GM18502 (cell line): ENCODE results near the gene AIF1L.
"Not testable (repeated sequence)": the region's sequence is repeated elsewhere in the genome, so short reads cannot be mapped to it uniquely, and the experiment has no call there.

Source experiments
- ATAC-seq: cut with Tn5 transposase; IDR thresholded peaks from one replicate; pipeline ENCODE4 v1.9.1; 2021; ENCODE audit warnings: mild to moderate bottlenecking; ENCODE audit not compliant: unreplicated experiment, poor library complexity

The AIF1L gene

DNA sequence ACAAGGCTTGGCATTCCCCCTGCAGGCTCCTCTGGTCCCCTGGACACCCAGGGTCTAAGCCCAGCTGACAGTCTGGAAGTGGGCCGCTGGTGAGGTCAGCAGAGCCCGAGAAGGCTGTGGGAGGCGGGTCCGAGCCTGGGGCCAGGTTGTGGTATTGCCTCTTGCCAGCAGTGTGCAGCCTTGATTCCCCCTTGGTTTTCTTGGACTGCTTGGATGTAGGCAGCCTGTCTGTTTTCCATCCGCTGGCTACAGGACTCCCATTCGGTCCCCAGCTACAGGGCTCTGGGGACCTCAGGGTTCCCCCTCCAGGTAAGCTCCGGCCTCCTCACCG lies 1.6 kb downstream of the AIF1L start:
- no peak for ATAC-seq

DNA sequence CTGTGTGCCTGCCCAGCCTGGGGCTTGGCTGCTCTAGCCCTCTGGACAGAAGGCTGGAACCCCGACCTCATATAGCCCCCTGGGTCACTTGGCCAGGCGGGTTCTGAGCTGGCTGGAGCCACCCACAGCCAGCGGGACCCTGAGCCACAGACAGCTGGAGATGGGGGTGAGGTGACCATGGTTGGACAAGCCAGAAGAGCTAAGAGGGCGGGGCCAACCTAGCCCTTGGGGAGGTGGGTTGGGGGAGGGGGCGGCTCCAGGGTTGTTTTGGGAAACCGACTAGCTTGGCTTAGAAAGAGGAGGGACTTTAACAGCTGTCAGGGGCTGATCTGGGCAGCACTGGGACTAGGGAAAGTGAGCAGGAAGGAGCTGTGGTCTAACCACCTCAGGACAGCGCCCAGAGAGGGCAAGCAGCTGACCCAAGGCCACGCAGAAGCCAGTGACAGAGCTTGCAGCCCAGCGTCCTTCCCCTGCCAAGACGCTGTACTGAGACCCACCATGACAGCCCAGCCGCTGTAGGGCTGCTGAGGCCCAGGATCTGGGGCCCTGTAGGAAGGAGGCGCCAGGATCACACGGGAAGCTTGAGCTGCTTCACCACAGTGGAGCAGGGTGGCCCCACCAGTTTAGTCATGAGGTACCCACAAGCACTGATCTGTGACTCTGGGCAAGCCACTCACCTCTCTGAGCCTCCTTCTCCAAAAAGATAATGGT lies 2.2 kb downstream of the AIF1L start:
- ATAC-seq = no peak

DNA sequence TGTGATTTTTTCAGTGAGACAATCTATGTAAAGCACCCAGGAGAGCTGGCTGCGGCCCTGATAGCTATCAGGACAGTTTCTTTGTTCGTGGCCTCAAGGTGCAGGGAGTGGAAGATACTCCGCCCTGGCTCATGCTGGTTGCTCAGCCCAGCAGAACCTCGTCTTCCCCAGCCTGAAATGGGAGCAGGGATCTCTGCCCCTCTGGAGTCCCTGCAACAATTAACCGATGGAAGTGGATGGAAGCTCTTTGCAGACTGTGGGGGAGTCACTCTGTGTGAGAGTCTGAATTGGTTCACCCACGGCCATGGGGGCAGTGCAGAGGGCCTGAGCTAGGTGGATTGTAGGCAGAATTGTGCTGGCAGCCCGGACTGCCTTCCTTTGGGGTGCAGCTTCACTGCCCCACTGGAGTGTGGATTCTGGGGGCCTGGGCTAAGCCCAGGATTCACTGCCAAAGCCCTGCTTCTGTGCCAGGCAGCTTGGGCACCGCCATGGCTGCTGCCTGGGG lies 2.8 kb downstream of the AIF1L start:
- no peak for ATAC-seq

- ATAC-seq = not testable (repeated sequence)
Measured at GRCh38 chr9:131099845-131100244, 3.5 kb downstream of the AIF1L start.

- no peak for ATAC-seq
Measured at GRCh38 chr9:131100445-131100844, 4.1 kb downstream of the AIF1L start.

DNA sequence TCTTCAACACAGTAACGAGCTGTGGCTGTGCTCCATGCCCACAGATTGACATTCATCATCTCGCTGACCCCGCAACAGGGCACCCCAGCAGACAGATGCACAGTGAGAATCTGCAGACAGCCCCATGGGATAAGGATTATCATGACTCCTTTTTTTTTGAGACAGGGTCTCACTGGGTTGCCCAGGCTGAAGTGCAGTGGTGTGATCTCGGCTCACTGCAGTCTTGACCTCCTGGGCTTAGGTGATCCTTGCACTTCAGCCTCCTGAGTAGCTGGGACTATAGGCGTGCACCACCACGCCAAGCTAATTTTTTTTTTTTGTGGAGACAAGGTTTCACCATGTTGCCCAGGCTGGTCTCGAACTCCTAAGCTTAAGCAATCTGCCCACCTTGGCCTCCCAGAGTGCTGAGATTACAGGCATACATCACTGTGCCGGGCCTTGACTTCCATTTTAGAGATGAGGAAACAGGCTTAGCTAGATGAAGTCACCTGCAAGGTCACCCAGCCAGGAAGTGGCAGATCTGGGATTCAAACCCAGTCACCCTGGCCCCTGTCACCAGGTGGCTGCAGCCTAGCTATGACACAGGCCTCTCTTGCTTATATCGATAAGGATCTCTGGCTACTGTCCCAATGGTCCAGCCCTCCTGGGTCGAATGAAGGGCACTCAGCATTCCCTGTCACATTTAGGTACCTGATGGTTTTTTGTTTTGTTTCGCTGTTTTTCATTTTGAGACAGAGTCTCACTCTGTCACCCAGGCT lies 5.1 kb downstream of the AIF1L start:
- ATAC-seq = no peak

DNA sequence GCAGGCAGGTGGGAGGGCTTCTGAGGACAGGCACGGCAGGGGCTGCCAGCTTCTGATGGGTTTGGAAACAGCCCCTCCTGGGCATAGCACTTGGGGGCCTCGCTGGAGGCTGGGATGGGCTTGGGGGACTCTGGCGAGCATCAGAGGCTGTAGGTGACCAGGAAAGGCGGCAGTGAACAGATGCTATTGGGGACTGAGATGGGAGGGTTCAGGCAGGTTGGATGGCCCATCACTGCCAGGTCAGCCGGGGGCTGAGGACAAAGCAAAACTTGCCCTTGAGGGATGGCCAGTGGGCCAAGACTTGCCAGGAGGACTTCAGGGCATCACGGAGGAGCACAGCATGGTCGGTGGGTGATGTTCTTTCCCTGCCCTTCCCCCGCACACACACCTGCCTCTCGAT lies 6.7 kb downstream of the AIF1L start:
- no peak for ATAC-seq

GRCh38 chr9:131103535-131103934 lies 7.2 kb downstream of the AIF1L start:
- ATAC-seq = no peak

DNA sequence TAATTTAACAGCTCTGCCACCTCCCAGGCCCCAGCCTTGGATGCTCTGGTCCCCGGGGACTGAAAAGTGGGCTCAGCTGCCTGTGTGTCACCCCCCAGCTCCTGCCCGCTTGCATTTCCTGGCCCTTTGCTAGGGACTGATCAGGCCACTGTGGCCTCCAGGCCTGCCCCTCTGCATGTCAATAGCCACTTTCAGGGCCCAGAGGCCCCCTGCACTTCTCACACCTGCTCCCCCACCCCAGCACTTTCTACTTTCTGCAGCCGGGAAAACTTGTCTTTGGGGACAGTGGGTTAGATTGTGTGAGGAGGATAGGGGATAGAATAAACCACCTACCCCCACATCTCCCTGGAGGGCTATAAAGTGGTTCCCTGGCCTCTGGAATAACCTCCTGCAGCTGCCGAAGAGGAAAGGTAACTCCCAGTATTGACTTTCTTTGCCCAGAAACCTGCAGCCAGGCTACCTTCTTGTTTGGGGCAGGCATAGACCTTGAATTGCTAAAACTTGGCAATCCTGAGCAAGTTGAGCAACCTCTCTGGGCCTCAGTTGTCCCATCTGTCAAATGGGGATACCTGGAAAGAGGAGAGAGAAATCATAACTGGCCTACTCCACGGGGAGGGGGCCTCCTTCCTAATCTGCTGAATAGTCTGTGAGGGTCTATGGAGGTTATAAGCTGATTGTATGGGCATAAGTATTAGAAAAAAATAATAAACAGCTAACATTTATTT lies 7.8 kb downstream of the AIF1L start:
- ATAC-seq = no peak

DNA sequence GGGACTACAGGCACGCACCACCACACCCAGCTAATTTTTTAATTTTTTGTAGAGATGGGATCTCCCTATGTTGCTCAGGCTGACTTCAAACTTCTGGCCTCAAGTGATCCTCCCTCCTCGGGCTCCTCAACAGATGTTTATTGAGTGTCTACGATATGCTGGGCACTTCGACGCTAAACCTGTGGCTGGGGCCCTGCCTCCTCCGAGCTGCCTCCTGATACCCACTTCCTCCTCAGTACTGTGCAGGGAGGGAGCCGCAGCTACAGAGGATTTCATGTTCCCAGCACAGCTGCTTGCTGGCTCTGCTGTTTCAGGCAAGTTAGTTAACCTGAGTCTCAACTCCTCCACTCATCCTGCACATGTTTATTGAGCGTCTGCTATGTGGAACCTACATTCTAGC lies 9.6 kb downstream of the AIF1L start:
- ATAC-seq = no peak

- ATAC-seq = no peak
Measured at GRCh38 chr9:131107760-131108159, 11.4 kb downstream of the AIF1L start.

- no peak for ATAC-seq
Measured at GRCh38 chr9:131111186-131111853, 15.0 kb downstream of the AIF1L start.

DNA sequence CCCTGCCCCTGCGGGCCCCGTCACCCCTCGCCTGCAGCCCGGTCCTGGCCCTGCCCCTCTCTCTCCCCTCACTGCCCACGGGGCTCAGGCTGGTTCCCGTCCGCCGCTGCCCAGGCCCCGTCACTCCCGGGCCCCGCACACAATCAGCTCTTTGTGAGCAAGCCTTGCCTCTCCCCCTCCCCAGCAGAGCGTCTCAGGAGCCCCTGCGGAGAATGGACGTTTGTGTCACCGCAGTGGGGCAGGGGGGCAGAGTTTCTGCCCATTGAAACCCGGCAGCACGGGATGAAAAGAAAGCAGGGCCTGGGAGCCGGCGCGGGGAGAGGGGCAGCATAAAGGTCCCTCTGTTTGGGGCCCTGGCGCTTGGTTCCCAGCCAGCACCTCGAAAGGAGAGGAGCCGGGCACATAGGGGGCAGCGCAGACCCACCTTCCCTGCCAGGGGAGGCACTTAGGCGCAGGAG lies 15.6 kb downstream of the AIF1L start:
- ATAC-seq = no peak

GRCh38 chr9:131112374-131113154 lies 16.2 kb downstream of the AIF1L start:
- ATAC-seq = no peak

- ATAC-seq = no peak
Measured at GRCh38 chr9:131113655-131114054, 17.3 kb downstream of the AIF1L start.

DNA sequence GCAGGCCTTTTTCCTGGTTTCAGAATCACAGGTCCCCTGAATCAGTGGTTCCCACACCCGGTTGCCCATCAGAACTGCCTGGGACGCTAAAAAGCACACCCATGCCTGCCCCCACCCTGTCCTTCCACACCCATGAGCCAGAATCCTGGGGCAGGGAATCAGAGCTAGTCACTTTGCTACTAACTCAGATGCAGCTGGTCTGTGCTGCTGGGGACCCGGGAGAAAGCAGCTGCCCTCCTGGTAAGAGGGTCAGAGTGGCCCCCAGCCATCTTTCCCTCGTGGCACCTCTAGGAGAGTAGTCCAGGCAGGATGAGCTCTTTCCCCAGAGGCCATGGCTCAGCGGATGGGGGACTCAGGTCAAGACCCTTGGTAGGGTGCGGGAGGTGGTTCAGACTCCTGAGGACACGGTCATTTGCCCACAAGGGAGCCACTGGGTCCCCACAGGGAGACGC lies 17.8 kb downstream of the AIF1L start:
- ATAC-seq = no peak

GRCh38 chr9:131115360-131115742 lies 19.0 kb downstream of the AIF1L start:
- ATAC-seq = not testable (repeated sequence)

DNA sequence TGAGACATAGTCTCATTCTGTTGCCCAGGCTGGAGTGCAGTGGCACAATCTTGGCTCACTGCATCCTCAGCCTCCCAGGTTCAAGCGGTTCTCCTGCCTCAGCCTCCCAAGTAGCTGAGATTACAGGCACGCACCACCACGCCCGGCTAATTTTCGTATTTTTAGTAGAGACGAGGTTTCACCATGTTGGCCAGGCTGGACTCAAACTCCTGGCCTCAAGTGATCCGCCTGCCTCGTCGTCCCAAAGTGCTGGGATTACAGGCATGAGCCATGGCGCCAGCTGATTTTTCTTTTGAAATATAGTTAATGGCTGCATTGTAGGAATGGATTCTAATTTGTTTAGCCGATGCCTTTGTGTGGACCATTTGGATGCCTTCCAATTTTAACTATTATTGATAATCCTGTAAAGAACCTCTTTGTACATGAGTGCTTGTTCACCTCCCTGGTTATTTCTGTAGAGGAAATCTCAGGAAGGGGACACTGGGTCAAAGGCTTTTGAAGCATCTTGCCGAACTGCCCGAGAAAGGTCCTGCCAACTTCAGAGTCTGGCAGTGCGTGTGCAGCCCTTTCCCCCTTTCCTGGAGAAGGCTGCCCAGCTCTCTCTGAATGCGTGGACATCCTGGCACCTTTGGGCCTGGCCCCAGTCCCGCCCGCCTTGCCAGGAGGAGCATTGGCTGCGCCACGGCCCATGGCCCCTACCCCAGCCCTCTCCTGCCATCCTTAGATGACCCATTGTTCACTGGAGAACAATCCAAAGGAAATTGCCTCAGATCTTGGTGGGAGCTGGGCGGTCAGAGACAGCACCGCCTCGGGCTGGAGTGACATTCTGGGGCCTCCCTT lies 20.2 kb downstream of the AIF1L start:
- ATAC-seq = no peak
